NCI-H1048 (cell line): ENCODE results near the gene TCERG1L.
"Not testable (repeated sequence)": the region's sequence is repeated elsewhere in the genome, so short reads cannot be mapped to it uniquely, and the experiment has no call there.

Experiments
- DNase-seq: peaks from one replicate; lab custom pipeline; 2025; lab: John Stamatoyannopoulos, UW

The TCERG1L gene

DNA sequence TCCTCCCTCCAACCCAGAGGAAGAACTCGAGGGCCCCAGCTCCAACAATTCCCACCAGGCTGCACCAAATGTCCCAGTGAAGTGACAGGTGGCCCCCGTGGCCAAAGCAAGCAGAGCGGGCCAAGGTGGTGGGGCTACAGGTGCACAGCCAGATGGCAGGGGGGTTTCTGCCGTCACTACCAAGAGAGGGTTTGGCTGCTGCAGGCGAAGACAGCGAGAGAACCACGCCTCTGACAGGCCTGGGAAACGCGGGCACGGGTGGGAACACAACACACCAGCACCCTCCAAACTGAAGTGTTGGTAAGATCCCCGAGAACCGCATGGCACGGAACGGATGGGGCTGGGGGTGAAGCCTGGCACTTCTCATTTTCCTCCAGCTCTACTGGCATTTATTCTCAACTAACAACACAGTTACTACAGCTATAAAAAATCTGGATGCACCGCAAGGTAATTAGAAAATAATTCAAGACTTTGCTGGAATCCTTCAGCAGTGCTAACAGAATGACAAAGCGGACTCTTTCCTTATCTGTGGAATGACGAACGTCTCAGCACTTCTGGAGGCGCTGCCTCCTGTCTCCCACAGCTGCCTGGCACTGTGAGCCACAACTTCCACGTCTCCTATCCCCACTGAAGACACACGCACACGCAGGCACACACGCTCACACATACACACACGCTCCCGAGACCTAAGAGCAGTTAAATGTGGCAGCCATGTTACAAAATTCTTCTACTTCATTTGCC lies 167.9 kb downstream of the TCERG1L start:
- DNase-seq, result no peak

- no peak for DNase-seq
Observed at GRCh38 chr10:131142517-131143380, 168.8 kb downstream of the TCERG1L start.

DNA sequence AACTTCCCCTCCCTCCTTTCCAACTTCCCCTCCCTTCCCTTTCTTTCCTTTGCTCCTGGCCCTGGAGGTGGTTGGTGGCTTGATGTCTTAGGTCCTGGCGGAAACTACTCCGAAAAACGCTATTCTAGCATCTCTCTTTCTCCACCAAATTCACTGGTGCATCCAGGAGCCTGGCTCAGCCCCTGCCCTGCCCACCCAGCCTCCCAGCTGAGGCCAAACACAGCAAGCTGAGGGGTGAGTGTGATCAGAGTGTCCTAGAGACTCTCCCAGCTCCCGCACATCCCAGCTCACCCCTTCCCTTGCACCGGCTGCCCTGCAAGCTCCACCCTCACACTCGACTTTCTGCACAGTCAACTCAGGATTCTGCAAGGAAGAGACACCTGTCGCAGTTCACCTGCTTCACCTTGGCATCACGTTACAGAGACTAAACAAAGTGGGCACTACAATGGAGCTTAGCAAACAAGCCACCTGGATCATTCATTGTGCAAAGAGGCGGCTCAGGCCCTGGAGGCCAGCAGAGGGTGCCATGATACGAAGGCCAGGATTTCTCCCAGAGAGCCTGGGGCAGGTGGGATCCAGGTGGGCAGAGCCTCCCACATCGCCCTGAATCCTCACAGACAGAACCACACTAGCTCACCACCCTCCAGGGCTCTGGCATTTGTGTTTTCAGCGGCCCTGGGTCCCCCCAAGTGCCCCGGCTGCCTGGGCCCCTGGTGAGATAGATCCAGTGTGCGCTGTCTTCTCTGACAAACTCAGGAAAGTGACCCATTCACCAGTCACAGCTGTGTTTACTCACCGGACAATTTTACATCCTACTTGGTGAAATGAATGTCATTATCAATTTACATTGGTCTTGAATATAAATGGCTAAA lies 169.6 kb downstream of the TCERG1L start:
- DNase-seq, result no peak

- no peak for DNase-seq
Observed at GRCh38 chr10:131141207-131141606, 170.3 kb downstream of the TCERG1L start.

DNA sequence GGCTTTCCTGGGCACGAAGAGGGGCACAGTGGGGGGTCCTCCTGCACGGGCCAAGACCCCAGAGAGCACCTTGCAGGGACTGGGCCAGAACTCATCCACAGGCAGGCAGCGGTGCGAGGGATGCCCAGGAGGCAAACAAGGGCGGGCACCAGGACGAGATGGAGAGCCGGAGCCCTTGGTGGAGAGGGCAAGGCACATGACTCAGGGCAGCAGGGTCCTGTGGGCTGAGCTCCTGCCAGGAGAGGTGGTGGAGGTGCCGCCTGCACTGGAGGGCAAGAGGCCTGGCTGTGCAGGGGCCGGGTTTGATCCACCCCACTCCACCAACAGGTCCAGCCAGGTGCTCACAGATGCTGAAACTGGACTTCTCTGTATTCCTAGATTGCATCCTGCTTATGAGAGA lies 170.9 kb downstream of the TCERG1L start:
- DNase-seq, result no peak

DNA sequence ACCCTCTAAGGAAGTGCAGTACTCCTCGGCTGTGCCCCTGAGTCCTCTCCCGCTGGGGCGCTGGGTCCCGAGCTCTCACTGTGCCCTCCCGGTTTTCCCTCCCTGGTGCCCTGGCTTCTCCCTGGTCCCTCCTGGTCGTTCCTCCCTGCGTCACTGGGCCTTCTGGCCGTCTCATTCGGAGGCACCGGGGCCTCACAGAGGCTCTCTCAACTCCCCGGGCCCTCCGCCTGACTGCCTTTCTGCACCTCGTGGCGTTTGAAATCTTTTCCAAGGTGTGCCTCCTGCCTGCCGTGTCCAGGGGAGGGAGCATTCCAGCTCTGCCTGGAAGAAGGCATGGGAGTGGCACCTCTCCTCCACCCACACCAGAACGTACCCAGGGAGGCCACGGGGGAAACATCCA lies 174.3 kb downstream of the TCERG1L start:
- DNase-seq, result no peak

- not testable (repeated sequence) for DNase-seq
Observed at GRCh38 chr10:131136336-131136735, 175.2 kb downstream of the TCERG1L start.

GRCh38 chr10:131135716-131136115 lies 175.8 kb downstream of the TCERG1L start:
- no peak for DNase-seq

GRCh38 chr10:131134651-131135050 lies 176.9 kb downstream of the TCERG1L start:
- no peak for DNase-seq

DNA sequence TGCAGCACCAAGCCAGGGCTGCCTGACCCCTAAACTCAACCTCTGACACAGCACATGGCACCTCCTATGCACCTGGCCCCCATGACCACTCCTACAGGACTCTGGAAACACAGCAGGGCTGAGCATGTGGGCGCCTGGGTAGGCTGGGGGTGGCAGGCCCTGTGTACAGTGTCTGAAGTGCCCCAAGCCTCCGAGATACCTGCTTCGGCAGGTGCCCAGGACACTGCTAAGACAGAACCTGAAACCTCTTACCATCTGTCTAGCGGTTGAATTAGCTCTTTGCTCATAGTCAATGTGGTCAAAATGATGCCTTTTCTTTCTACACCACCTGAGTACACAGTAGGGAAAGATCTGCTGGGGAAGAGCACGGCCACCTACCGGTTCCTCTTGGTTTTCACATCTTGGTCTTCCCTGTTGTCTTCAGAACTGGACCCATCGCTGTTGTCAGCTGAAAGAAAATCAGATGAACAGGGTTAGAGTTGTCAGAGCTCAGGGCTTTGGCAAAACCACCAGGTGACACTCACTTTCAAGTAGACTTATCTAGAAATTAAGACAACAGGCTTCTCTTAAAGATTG lies 177.4 kb downstream of the TCERG1L start:
- DNase-seq, result no peak

DNA sequence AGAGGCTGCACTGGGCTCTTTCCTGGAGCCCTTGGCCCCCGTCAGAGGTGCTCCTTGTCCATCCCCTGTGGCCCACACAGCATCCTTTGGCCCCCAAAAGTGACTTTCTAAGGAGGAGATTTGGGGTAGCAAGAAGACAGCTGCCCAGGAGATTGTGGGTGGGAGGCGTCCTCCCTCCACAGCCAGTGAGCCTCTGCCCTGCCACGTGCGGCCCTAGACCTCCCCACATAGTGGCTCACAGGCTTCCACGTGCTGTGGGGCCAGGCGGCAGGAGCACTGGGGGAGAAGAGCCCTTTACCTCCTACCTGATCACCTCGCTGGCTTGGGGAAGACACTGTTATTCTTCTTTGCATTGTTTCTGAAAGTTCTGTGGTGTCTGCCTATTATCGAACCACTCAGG lies 178.8 kb downstream of the TCERG1L start:
- no peak for DNase-seq

DNA sequence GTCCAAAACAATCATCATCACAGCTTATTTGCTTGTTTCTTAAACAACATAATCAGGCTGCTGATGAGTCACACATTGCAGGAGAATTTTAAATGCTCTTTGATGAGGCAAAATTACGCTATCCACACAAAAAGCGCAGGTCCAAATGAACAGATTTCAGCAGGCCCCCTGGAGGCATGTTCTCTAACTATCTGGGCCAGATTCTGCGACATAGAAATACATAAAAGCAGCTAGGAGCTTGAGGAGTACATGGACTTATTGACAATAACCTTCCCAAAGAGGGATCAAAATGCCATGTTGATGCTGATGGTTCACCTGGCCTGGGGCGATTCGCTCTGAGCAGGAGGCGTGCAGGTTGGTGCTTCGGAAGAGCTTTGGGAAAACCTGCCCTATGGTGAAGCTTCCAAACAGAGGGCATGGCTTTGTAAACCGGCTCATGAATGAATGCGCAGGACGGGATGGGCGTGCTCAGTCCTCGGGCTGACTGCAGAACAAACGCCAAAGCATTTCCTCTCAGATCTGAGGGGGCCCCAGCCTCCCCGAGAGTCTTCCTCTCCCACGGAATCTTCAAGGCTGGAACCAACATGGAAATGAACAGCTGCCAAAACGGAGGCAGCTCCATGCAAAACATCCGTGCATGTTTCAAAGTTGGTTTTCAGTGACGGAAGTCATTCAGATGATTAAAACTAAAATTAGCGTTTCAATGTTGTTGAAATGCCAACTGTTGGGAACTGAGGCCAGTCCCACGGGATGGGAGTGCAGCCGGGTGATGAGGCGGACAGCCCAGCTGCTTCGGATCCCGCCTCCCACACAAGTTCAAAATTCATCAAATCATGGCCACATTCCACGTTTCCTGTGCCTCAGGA lies 179.6 kb downstream of the TCERG1L start:
- DNase-seq, result no peak

DNA sequence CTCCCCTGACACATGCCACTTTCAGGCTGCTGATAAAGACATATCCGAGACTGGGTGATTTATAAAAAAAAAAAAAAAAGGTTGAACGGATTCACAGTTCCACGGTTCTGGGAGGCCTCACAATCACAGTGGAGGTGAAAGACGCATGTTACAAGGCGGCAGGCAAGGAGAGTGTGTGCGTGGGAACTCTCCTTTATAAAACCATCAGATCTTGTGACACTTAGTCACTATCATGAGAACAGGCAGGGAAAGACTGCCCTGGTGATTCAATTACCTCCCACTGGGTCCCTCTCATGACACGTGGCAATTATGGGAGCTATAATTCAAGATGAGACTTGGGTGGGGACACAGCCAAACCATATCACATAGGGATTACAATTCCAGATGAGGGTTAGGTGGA lies 181.5 kb downstream of the TCERG1L start:
- no peak for DNase-seq

GRCh38 chr10:131129544-131129943 lies 182.0 kb downstream of the TCERG1L start:
- DNase-seq, result no peak

DNA sequence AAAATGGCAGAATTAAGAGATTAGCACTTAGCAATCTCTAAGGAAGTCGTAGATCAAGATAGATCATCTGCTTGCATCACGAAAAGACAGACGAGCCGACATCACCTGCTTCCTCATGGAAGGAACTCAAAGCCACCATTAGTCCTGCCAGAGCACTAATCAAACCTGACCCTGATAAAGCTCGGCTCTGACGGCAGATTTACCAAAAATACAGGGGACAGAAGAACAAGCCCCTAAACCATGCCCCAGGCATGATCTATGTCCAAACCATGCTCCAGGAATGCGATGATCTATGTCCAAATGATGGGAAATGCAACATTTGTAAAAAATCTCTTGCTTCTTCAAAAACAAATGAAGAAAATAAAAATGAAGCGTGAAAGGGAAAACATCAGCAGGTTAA lies 182.8 kb downstream of the TCERG1L start:
- no peak for DNase-seq

GRCh38 chr10:131127610-131128009 lies 183.9 kb downstream of the TCERG1L start:
- no peak for DNase-seq

DNA sequence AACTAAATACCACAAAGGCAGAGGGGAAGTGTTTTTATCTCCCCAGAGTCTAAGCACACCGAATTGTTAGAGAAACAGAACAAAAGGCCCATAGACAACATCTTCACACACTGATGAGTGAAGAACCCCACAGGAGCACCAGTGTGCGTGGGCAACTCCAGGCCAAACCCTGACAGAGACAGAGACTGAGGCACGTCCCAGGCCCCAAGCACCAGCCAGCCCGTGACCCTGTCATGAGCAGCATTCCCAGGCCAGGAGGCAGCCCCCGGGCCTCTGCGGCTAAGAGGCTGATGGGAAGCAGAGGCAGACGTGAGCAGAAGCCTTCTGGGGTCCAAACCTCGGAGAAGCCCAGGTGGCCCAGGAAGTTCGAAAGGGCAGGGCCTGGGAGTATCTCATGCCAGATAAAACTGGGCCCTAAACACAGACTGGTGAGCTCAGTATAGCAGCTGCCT lies 184.4 kb downstream of the TCERG1L start:
- DNase-seq, result no peak

- no peak for DNase-seq
Observed at GRCh38 chr10:131126321-131127137, 185.0 kb downstream of the TCERG1L start.

DNA sequence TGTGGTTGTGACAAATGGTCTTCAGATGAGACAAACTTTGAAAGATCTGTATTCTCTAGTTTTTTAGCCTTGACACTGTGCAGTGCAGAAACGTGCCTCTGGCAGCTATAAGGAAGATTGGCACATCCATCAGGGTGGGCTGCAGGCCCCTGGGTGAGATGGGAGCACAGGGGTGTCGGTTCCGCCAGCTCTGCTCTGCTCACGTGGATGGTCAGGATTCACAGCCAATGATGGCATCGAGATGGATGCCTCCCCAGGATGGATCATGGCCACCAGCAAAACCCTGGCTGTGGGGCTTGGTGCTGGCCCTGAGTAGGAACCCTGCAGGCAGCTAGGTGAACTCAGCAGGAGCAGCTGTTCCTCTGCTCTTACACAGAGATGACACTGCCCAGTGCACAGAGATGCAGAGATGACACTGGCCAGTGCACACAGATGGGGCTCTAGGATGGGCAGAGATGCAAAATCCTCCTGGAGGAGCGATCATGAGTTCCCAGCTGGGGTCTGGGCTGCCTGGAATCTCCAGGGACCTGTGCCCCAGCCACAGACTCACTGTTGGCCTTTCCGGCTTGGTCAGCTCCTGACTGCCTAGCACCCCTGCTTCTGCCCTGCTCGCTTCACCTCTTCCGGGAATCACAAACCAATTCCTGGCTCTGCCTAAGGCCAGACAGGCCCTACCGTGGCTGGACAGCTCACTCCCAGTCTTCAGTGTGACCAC lies 185.9 kb downstream of the TCERG1L start:
- DNase-seq, result no peak
